Activated naive CD4-positive, alpha-beta T cell treated with anti-CD3 and anti-CD28 coated beads, Interleukin-2, amount 50 U/mL, for 24 hours (primary cell): ENCODE measurements around the gene CTSH.
"Not testable (repeated sequence)": the region's sequence is repeated elsewhere in the genome, so short reads cannot be mapped to it uniquely, and the experiment has no call there.

Source experiments
- H3K27ac Mint-ChIP-seq: one replicate; pipeline ENCODE4 v1.8.0; 2021; ENCODE audit warnings: mild to moderate bottlenecking, mixed read lengths
- H3K27me3 Mint-ChIP-seq: one replicate; pipeline ENCODE4 v1.8.0; 2021; ENCODE audit warnings: mixed read lengths
- H3K36me3 Mint-ChIP-seq: one replicate; pipeline ENCODE4 v1.8.0; 2021; ENCODE audit warnings: mixed read lengths
- H3K4me1 Mint-ChIP-seq: one replicate; pipeline ENCODE4 v1.8.0; 2021; ENCODE audit warnings: mixed read lengths
- H3K4me3 Mint-ChIP-seq: one replicate; pipeline ENCODE4 v1.8.0; 2021; ENCODE audit warnings: mild to moderate bottlenecking, mixed read lengths
- H3K9me3 Mint-ChIP-seq: one replicate; pipeline ENCODE4 v1.8.0; 2021; ENCODE audit warnings: mixed read lengths

CTSH gene

GRCh38 chr15:78904599-78905358 lies 40.1 kb downstream of the CTSH start:
- no peaks in the 10 kb centered on the region for H3K9me3 Mint-ChIP-seq
- H3K4me1 Mint-ChIP-seq, result peaks cover 11% of the 10 kb centered on the region
- H3K4me3 Mint-ChIP-seq, result no peak overlapping the region
- no peaks in the 10 kb centered on the region for H3K27me3 Mint-ChIP-seq
- H3K36me3 Mint-ChIP-seq, result peaks cover 33% of the 10 kb centered on the region
- H3K27ac Mint-ChIP-seq, result peak overlapping the region; percentile 19

GRCh38 chr15:78902281-78903032 lies 42.4 kb downstream of the CTSH start:
- H3K4me3 Mint-ChIP-seq, H3K4me1 Mint-ChIP-seq, H3K27me3 Mint-ChIP-seq, H3K27ac Mint-ChIP-seq, H3K9me3 Mint-ChIP-seq: not testable (repeated sequence)
- peaks cover 28% of the 10 kb centered on the region for H3K36me3 Mint-ChIP-seq

- not testable (repeated sequence) for H3K27me3 Mint-ChIP-seq, H3K9me3 Mint-ChIP-seq, H3K27ac Mint-ChIP-seq, H3K4me1 Mint-ChIP-seq, H3K4me3 Mint-ChIP-seq
- peaks cover 22% of the 10 kb centered on the region for H3K36me3 Mint-ChIP-seq
Observed at GRCh38 chr15:78900819-78901533, 43.9 kb downstream of the CTSH start.

GRCh38 chr15:78898540-78898939 lies 46.3 kb downstream of the CTSH start:
- no peaks in the 10 kb centered on the region for H3K27me3 Mint-ChIP-seq
- peaks cover 14% of the 10 kb centered on the region for H3K36me3 Mint-ChIP-seq
- peak overlapping the region; percentile 55 for H3K27ac Mint-ChIP-seq
- peaks cover 4% of the 10 kb centered on the region for H3K4me1 Mint-ChIP-seq
- no peaks in the 10 kb centered on the region for H3K9me3 Mint-ChIP-seq
- H3K4me3 Mint-ChIP-seq, result no peak overlapping the region

GRCh38 chr15:78895471-78895870 lies 49.4 kb downstream of the CTSH start:
- H3K36me3 Mint-ChIP-seq, result peaks cover 10% of the 10 kb centered on the region

GRCh38 chr15:78893538-78893937 lies 51.3 kb downstream of the CTSH start:
- Mint-ChIP-seq H3K4me3 (no peak overlapping the region), H3K9me3 (no peaks in the 10 kb centered on the region), H3K27me3 (no peaks in the 10 kb centered on the region), H3K27ac (no peak overlapping the region), H3K36me3 (peaks cover 9% of the 10 kb centered on the region), H3K4me1 (peaks cover 7% of the 10 kb centered on the region)

More at GRCh38 chr15:78895471-78895870, 49.4 kb downstream of the CTSH start:
- no peaks in the 10 kb centered on the region for H3K9me3 Mint-ChIP-seq
- no peak overlapping the region for H3K27ac Mint-ChIP-seq
- H3K27me3 Mint-ChIP-seq, result no peaks in the 10 kb centered on the region
- no peak overlapping the region for H3K4me3 Mint-ChIP-seq
- peaks cover 9% of the 10 kb centered on the region for H3K4me1 Mint-ChIP-seq

GRCh38 chr15:78889000-78889399 lies 55.8 kb downstream of the CTSH start:
- H3K27ac Mint-ChIP-seq, result no peak overlapping the region
- H3K4me3 Mint-ChIP-seq, result no peak overlapping the region
- peaks cover 25% of the 10 kb centered on the region for H3K4me1 Mint-ChIP-seq
- H3K27me3 Mint-ChIP-seq, result no peaks in the 10 kb centered on the region
- H3K9me3 Mint-ChIP-seq, result no peaks in the 10 kb centered on the region
- H3K36me3 Mint-ChIP-seq, result peaks cover 15% of the 10 kb centered on the region

DNA sequence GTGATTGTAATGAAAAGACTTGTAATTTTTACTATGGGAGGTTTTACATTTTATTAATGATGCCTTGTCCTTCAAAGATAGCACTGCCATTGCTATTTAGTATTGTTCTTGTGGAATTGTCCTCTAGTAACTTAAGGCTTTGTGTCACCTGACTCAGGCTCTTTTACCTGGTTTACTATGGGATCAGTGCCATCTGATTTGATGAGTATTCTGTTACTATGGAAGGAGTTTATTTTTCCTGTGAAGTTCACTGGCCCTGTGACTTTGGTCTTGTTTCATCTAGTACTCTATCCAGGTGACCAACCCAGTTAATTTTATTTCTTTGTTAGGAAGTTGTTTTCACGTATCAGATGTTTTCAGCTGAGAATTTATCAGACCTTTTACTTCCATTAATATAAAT lies 63.2 kb downstream of the CTSH start:
- peaks cover 76% of the 10 kb centered on the region for H3K4me1 Mint-ChIP-seq
- H3K36me3 Mint-ChIP-seq, result peaks cover 18% of the 10 kb centered on the region
- H3K9me3 Mint-ChIP-seq, result no peaks in the 10 kb centered on the region
- H3K4me3 Mint-ChIP-seq, result peak overlapping the region; percentile 23
- no peak overlapping the region for H3K27ac Mint-ChIP-seq
- H3K27me3 Mint-ChIP-seq, result no peaks in the 10 kb centered on the region

DNA sequence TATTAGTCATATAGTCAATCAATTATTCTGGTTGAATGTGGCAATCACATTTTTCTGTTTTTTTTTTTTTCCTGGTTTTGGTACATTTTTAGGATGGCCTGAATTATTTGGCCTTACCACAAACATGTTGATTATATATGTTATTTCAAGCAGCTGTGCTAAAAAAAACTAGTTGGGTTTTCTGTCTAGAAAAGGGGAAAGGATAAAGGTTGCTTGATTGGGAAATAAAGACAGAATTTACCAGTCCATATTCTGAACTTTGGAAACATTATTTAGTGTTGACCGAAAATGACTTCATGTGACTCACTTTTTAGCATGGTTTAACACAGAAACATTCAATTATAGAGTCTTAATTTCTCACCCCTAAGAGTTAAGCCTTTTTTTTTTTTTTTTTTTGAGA lies 64.0 kb downstream of the CTSH start:
- peaks cover 12% of the 10 kb centered on the region for H3K36me3 Mint-ChIP-seq
- peak overlapping the region; percentile 55 for H3K27ac Mint-ChIP-seq
- H3K27me3 Mint-ChIP-seq, result no peaks in the 10 kb centered on the region
- H3K9me3 Mint-ChIP-seq, result no peaks in the 10 kb centered on the region
- H3K4me1 Mint-ChIP-seq, result peaks cover 81% of the 10 kb centered on the region
- peak overlapping the region; percentile 39 for H3K4me3 Mint-ChIP-seq

- H3K27ac Mint-ChIP-seq, result peak overlapping the region; percentile 77
- H3K4me3 Mint-ChIP-seq, result no peak overlapping the region
- no peaks in the 10 kb centered on the region for H3K9me3 Mint-ChIP-seq
- H3K36me3 Mint-ChIP-seq, result peaks cover 11% of the 10 kb centered on the region
- peaks cover 83% of the 10 kb centered on the region for H3K4me1 Mint-ChIP-seq
- no peaks in the 10 kb centered on the region for H3K27me3 Mint-ChIP-seq
Observed at GRCh38 chr15:78880242-78880533, 64.7 kb downstream of the CTSH start.

DNA sequence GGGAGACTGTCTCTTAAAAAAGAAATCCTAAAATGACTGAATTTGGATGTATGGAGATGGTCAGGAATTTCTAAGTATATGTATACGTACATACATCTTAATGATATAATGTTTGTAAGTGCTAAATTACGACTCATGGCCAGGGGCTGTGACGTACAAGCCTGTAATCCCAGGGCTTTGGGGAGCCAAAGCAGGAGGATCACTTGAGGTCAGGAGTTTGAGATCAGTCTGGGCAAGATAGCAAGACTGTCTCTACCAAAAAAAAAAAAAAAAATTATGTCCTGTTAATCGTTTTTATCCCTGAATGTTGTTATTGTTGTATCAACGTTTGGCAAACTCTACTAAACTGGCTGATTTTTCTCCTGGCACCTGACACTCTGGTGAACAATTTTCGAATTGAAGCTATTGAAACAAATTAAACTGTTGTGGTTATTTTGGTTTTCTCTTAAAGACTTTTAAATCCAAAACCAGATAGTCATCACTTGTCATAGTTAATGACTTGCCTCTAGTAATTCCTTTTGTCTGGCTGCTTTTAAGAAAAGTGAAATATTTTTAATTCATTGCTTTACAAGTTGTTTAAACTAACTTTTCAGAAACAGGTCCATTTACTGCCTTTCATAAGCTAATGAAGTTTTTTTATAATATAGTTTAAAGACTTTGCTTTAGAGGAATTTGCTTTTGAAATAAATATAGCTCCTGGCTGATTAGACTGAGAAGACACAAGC lies 65.2 kb downstream of the CTSH start:
- H3K36me3 Mint-ChIP-seq, result peaks cover 11% of the 10 kb centered on the region
- peaks cover 83% of the 10 kb centered on the region for H3K4me1 Mint-ChIP-seq
- H3K27me3 Mint-ChIP-seq, result no peaks in the 10 kb centered on the region
- peak overlapping the region; percentile 55 for H3K4me3 Mint-ChIP-seq
- no peaks in the 10 kb centered on the region for H3K9me3 Mint-ChIP-seq
- H3K27ac Mint-ChIP-seq, result peak overlapping the region; percentile 92

DNA sequence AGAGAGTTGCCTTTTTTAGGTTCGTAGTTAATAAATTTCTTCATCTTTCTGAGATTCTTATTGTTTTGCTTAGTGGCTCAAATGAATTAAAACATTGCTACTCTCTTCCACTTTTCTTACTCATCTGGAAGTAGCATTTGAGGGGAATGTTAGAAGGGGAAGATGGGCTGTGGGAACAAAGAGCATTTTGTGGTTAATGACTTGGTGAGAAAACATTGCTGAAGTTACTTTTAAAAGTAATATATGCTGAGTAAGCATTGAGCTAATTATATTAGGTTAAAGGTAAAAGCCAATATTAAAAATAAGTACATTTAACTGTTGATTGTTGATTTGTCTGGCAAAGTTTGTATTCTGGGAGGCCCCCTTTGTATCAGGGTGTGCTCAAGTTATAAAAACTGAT lies 66.5 kb downstream of the CTSH start:
- Mint-ChIP-seq H3K4me3 (peak overlapping the region; percentile 74), H3K36me3 (peaks cover 13% of the 10 kb centered on the region), H3K9me3 (no peaks in the 10 kb centered on the region), H3K4me1 (peaks cover 80% of the 10 kb centered on the region), H3K27me3 (no peaks in the 10 kb centered on the region), H3K27ac (peak overlapping the region; percentile 25)

GRCh38 chr15:78876954-78877353 lies 67.9 kb downstream of the CTSH start:
- Mint-ChIP-seq H3K36me3 (peaks cover 11% of the 10 kb centered on the region), H3K4me3 (peak overlapping the region; percentile 74), H3K4me1 (peaks cover 72% of the 10 kb centered on the region)
- H3K27me3 Mint-ChIP-seq, H3K9me3 Mint-ChIP-seq, H3K27ac Mint-ChIP-seq: not testable (repeated sequence)

DNA sequence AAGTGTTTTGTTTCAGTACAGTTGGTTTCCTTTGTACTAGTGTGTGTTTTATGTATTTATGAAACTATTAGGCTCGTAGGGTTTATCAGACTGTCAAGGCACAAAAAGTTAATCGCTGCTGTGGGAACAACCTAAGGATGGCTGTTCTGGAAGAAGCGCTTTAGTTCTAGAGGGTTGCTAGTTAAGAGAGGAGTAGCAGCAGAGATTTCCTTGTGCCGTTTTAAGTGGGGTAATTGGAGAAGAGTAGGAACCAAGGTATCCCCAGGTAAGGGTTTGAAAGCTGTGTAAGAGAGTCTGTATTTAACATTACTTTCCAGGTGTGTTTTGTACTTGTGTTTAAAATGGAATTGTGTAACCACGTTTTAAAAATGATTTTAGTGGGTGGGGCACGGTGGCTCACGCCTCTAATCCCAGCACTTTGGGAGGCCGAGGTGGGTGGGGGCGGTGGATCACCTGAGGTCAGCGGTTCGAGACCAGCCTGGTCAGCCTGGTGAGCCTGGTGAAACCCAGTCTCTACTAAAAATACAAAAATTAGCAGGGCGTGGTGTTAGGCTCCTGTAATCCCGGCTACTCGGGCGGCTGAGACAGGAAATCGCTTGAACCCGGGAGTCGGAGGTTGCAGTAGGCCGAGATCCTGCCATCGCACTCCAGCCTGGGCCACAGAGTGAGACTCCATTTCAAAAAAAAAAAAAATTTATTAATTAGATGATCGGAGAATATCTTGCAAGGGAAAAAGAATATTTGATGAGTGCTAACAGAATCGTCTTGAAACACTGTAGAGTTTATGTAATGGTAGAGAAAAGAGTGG lies 69.5 kb downstream of the CTSH start:
- Mint-ChIP-seq H3K36me3 (peaks cover 8% of the 10 kb centered on the region), H3K4me1 (peaks cover 60% of the 10 kb centered on the region), H3K9me3 (no peaks in the 10 kb centered on the region), H3K4me3 (peak overlapping the region; percentile 99), H3K27ac (peak overlapping the region; percentile 100), H3K27me3 (no peaks in the 10 kb centered on the region)
